HEK293T (cell line): Measurements from ENCODE around the gene RPS6KA5.

Source experiments
- CTCF ChIA-PET: fragments of 350-600 bp; formaldehyde crosslinking; extraction: SDS; loops from one replicate; lab custom pipeline; 2021; ENCODE audit warnings: antibody characterized with exemption, inconsistent platforms; lab: Yijun Ruan, JAX
- POLR2A ChIA-PET: fragments of 350-600 bp; formaldehyde crosslinking; extraction: SDS; loops from one replicate; lab custom pipeline; 2020; ENCODE audit warnings: antibody characterized with exemption, inconsistent platforms; lab: Yijun Ruan, JAX
- DNase-seq: peaks from one replicate; pipeline ENCODE4 v3.0.0; 2012; ENCODE audit warnings: mixed read lengths; ENCODE audit errors: extremely low spot score
- ARNT ChIP-seq: fragments of 450-650 bp; IDR thresholded peaks from 2 replicates; pipeline ENCODE4 v1.6.1; 2017; ENCODE audit warnings: mild to moderate bottlenecking
- BHLHE40 ChIP-seq: fragments of 450-650 bp; IDR thresholded peaks from 2 replicates; pipeline ENCODE4 v1.6.1; 2016; ENCODE audit warnings: mild to moderate bottlenecking, moderate library complexity, borderline replicate concordance
- CTBP1 ChIP-seq: fragments of 450-650 bp; IDR thresholded peaks from 2 replicates; pipeline ENCODE4 v1.6.1; 2016; ENCODE audit warnings: borderline replicate concordance
- ELF4 ChIP-seq: fragments of 450-650 bp; IDR thresholded peaks from 2 replicates; pipeline ENCODE4 v1.6.1; 2017; ENCODE audit warnings: antibody characterized with exemption
- FOXA1 ChIP-seq: fragments of 450-650 bp; IDR thresholded peaks from 2 replicates; pipeline ENCODE4 v1.6.1; 2016; ENCODE audit warnings: mild to moderate bottlenecking
- FOXK2 ChIP-seq: fragments of 450-650 bp; IDR thresholded peaks from 2 replicates; pipeline ENCODE4 v1.6.1; 2016; ENCODE audit warnings: mild to moderate bottlenecking
- FOXM1 ChIP-seq: fragments of 450-650 bp; IDR thresholded peaks from 2 replicates; pipeline ENCODE4 v1.6.1; 2017; ENCODE audit warnings: mild to moderate bottlenecking, borderline replicate concordance
- HDGF ChIP-seq: fragments of 450-650 bp; IDR thresholded peaks from 2 replicates; pipeline ENCODE4 v1.6.1; 2017; ENCODE audit warnings: antibody characterized with exemption, borderline replicate concordance
- L3MBTL2 ChIP-seq: fragments of 450-650 bp; conservative IDR thresholded peaks from 2 replicates; pipeline ENCODE4 v1.6.1; 2016; ENCODE audit warnings: mild to moderate bottlenecking
- LEF1 ChIP-seq: fragments of 450-650 bp; IDR thresholded peaks from 2 replicates; pipeline ENCODE4 v1.6.1; 2017; ENCODE audit warnings: mild to moderate bottlenecking, borderline replicate concordance
- NFRKB ChIP-seq: fragments of 450-650 bp; IDR thresholded peaks from 2 replicates; pipeline ENCODE4 v1.6.1; 2016; ENCODE audit warnings: mild to moderate bottlenecking, moderate library complexity
- PKNOX1 ChIP-seq: fragments of 450-650 bp; IDR thresholded peaks from 2 replicates; pipeline ENCODE4 v1.6.1; 2016
- SP1 ChIP-seq: fragments of 450-650 bp; IDR thresholded peaks from 2 replicates; pipeline ENCODE4 v1.6.1; 2017
- SUZ12 ChIP-seq: fragments of 450-650 bp; IDR thresholded peaks from 2 replicates; pipeline ENCODE4 v1.6.1; 2016; ENCODE audit warnings: mild to moderate bottlenecking
- TARDBP ChIP-seq: fragments of 450-650 bp; IDR thresholded peaks from 2 replicates; pipeline ENCODE4 v1.6.1; 2016
- ZNF384 ChIP-seq: fragments of 450-650 bp; IDR thresholded peaks from 2 replicates; pipeline ENCODE4 v1.6.1; 2016

Gene RPS6KA5

GRCh38 chr14:90805662-90806540 lies 254.5 kb downstream of the RPS6KA5 start:
- ChIA-PET POLR2A (no interaction called here), CTCF (interaction anchor here (1.3 kb wide), 1 partner anchor 10 kb away, joined by 4 read pairs; no protein-coding TSS in a partner anchor)
- no peak for DNase-seq
- TF ChIP-seq CTBP1 (no peak), LEF1 (no peak), FOXA1 (no peak), TARDBP (no peak), FOXK2 (no peak), NFRKB (no peak), FOXM1 (no peak), ARNT (no peak), BHLHE40 (no peak), L3MBTL2 (no peak), ZNF384 (no peak), ELF4 (no peak), SP1 (no peak), HDGF (no peak), PKNOX1 (no peak), SUZ12 (no peak)

GRCh38 chr14:90805084-90805391 lies 255.4 kb downstream of the RPS6KA5 start:
- TF ChIP-seq FOXM1: no peak
- DNase-seq: no peak
- CTCF ChIA-PET: no interaction called here
- POLR2A ChIA-PET: no interaction called here

GRCh38 chr14:90804292-90805083 lies 256.0 kb downstream of the RPS6KA5 start:
- TF ChIP-seq SP1 (no peak), FOXA1 (no peak), ARNT (no peak), LEF1 (no peak), NFRKB (no peak), TARDBP (no peak), FOXK2 (no peak), L3MBTL2 (no peak), CTBP1 (no peak), ZNF384 (no peak), HDGF (no peak), PKNOX1 (no peak), ELF4 (no peak), BHLHE40 (no peak), FOXM1 (no peak)
- ChIA-PET POLR2A (interaction anchor here (0.9 kb wide), 1 partner anchor 11 kb away, joined by 3 read pairs; the partner anchor contains the start of gene TTC7B), CTCF (no interaction called here)
- DNase-seq: no peak

GRCh38 chr14:90803249-90803648 lies 257.2 kb downstream of the RPS6KA5 start:
- POLR2A ChIA-PET: interaction anchor here (0.9 kb wide), 1 partner anchor 13 kb away, joined by 3 read pairs; the partner anchor contains the start of gene TTC7B
- TF ChIP-seq CTBP1 (no peak), ZNF384 (no peak), PKNOX1 (no peak), ARNT (no peak), FOXA1 (no peak), LEF1 (no peak), FOXK2 (no peak), SP1 (no peak), L3MBTL2 (no peak)

GRCh38 chr14:90799420-90799819 lies 261.0 kb downstream of the RPS6KA5 start:
- TF ChIP-seq SP1: no peak
- no peak for TF ChIP-seq NFRKB
- TF ChIP-seq ELF4: no peak
- TF ChIP-seq TARDBP: no peak
- no peak for TF ChIP-seq L3MBTL2
- TF ChIP-seq PKNOX1: no peak
- CTCF ChIA-PET: no interaction called here
- no peak for DNase-seq
- POLR2A ChIA-PET: no interaction called here

More at GRCh38 chr14:90803249-90803648, 257.2 kb downstream of the RPS6KA5 start:
- no peak for DNase-seq
- CTCF ChIA-PET: no interaction called here

- no peak for TF ChIP-seq ZNF384
- TF ChIP-seq FOXK2: no peak
- TF ChIP-seq FOXM1: no peak
- no peak for TF ChIP-seq LEF1
- TF ChIP-seq FOXA1: no peak
- no peak for TF ChIP-seq L3MBTL2
- no peak for TF ChIP-seq ELF4
- TF ChIP-seq NFRKB: no peak
- TF ChIP-seq SP1: no peak
- no peak for TF ChIP-seq PKNOX1
- no peak for TF ChIP-seq BHLHE40
- TF ChIP-seq CTBP1: no peak
- TF ChIP-seq HDGF: no peak
- TF ChIP-seq ARNT: no peak
- no peak for TF ChIP-seq TARDBP
- TF ChIP-seq SUZ12: no peak
- POLR2A ChIA-PET: no interaction called here
- DNase-seq: no peak
- CTCF ChIA-PET: interaction anchor here (0.8 kb wide), 1 partner anchor 37 kb away, joined by 4 read pairs; no protein-coding TSS in a partner anchor
Measured at GRCh38 chr14:90797919-90798318, 262.5 kb downstream of the RPS6KA5 start.
